NT2/D1 (cell line): ENCODE measurements around the gene CCDC81.

ENCODE experiments used
- YY1 ChIP-seq: IDR thresholded peaks from 2 replicates; pipeline ENCODE4 v1.6.1; 2011; ENCODE audit not compliant: insufficient read length, insufficient read depth
- ZNF274 ChIP-seq: IDR thresholded peaks from 2 replicates; pipeline ENCODE4 v1.6.1; 2011; ENCODE audit warnings: mild to moderate bottlenecking, low read depth, low read length

DNA sequence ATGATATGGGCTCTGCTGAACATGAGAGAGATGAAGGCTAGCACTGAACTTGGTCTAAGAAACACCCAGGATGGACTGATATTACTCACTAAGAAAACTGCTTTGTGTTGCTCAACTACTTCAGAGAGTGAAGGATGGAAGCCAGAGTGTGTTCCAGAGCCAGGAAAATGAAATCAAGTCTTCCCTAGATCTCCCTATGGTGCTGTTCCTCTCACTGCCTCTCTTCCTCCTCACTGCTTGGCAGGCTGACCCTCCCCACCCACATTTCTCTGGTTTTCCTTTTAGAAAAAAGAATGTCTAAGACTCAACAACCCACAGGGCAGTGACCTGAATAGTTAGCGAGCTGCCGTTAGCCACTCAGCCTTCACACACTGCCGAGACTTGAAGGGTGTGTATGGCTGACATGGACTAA, 65.6 kb downstream of the CCDC81 start:
- no peak for TF ChIP-seq YY1
- no peak for TF ChIP-seq ZNF274
